PC-3 (cell line): ENCODE data around the gene DLGAP3.

Experiments used
- EZH2 ChIP-seq: fragments of 300-600 bp; sonication (generic); IDR thresholded peaks from one replicate; pipeline ENCODE4 v1.6.1; 2017; ENCODE audit warnings: antibody characterized with exemption, mild to moderate bottlenecking, low read length; ENCODE audit not compliant: unreplicated experiment
- TF ChIP-seq, protein P1 (sequence below): fragments of 300-600 bp; sonication (generic); conservative IDR thresholded peaks from 2 replicates; pipeline ENCODE4 v1.5.1; 2017; ENCODE audit warnings: antibody characterized with exemption, low read depth, mild to moderate bottlenecking, low read length

DNA sequence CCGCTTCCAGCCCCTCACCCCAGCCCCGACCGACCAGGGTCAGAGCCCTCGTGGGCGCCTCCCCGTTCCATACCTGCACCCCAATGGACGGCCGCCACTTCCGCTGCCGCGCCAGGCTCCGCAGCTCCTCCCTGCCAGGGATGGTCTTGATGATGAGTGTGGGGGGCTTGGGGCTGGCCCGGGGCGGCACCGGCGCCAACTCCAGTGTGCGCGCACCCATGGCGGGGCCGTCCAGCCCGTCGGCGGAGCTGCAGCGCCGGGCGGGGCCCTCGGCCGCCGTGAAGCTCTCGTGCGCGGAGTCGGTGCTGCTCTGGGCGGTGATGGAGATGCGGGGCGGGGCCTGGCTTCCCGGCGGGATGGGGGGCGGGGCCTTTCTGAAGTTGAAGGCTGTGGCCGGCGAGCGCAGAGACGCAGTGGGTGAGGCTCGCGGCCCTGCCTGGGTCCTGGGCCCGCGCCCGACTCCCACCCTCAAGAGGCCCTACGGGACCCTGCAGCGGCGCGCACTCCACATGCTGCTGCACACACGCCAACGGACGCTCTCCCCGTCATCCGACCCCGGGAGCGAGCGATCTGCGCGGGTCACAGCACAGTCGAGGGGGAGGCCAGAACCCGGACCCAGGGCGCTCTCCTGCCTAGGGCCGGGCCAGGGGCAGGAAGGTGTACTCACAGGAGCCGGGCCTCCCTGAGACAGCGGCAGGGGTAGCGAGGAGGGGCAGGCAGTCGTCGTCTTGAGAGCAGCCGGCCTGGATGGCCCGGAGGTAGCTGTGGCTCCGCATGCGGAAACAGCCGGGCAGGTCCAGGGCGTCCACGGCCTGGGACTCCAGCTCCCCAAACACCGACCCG is 43.8 kb downstream of the DLGAP3 start:
- TF ChIP-seq, protein P1, sequence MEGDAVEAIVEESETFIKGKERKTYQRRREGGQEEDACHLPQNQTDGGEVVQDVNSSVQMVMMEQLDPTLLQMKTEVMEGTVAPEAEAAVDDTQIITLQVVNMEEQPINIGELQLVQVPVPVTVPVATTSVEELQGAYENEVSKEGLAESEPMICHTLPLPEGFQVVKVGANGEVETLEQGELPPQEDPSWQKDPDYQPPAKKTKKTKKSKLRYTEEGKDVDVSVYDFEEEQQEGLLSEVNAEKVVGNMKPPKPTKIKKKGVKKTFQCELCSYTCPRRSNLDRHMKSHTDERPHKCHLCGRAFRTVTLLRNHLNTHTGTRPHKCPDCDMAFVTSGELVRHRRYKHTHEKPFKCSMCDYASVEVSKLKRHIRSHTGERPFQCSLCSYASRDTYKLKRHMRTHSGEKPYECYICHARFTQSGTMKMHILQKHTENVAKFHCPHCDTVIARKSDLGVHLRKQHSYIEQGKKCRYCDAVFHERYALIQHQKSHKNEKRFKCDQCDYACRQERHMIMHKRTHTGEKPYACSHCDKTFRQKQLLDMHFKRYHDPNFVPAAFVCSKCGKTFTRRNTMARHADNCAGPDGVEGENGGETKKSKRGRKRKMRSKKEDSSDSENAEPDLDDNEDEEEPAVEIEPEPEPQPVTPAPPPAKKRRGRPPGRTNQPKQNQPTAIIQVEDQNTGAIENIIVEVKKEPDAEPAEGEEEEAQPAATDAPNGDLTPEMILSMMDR: no peak
- TF ChIP-seq EZH2: no peak
